IPS-18a (cell line): ENCODE measurements around the gene SMAD5.

ENCODE experiments used
- H3K27ac ChIP-seq: one replicate; pipeline ENCODE4 v1.5.1; 2013; ENCODE audit warnings: low read length
- H3K27me3 ChIP-seq: one replicate; pipeline ENCODE4 v1.6.1; 2013; ENCODE audit warnings: mild to moderate bottlenecking, low read length; ENCODE audit not compliant: control insufficient read depth, insufficient read depth
- H3K36me3 ChIP-seq: one replicate; pipeline ENCODE4 v1.6.1; 2013; ENCODE audit warnings: low read depth, low read length; ENCODE audit not compliant: control insufficient read depth
- H3K4me1 ChIP-seq: one replicate; pipeline ENCODE4 v1.6.1; 2013; ENCODE audit warnings: low read depth, low read length; ENCODE audit not compliant: control insufficient read depth
- H3K4me3 ChIP-seq: one replicate; pipeline ENCODE4 v1.5.1; 2013; ENCODE audit warnings: low read length
- H3K9ac ChIP-seq: one replicate; pipeline ENCODE4 v1.6.1; 2013; ENCODE audit warnings: mild to moderate bottlenecking, low read length, moderate library complexity
- H3K9me3 ChIP-seq: one replicate; pipeline ENCODE4 v1.6.1; 2013; ENCODE audit warnings: low read depth, low read length; ENCODE audit not compliant: control insufficient read depth

The SMAD5 gene

GRCh38 chr5:136162008-136162407 lies 29.4 kb downstream of the SMAD5 start:
- Histone ChIP-seq H3K4me1 (no peaks in the 10 kb centered on the region), H3K9ac (no peak overlapping the region), H3K27ac (no peak overlapping the region), H3K9me3 (no peaks in the 10 kb centered on the region), H3K27me3 (no peaks in the 10 kb centered on the region), H3K4me3 (no peak overlapping the region), H3K36me3 (peaks cover 42% of the 10 kb centered on the region)

- Histone ChIP-seq H3K4me3 (no peak overlapping the region), H3K9ac (no peak overlapping the region), H3K36me3 (peaks cover 48% of the 10 kb centered on the region), H3K27ac (no peak overlapping the region), H3K27me3 (no peaks in the 10 kb centered on the region), H3K4me1 (no peaks in the 10 kb centered on the region), H3K9me3 (no peaks in the 10 kb centered on the region)
Observed at GRCh38 chr5:136164226-136164625, 31.6 kb downstream of the SMAD5 start.

GRCh38 chr5:136166909-136167308 lies 34.3 kb downstream of the SMAD5 start:
- no peak overlapping the region for H3K27ac ChIP-seq
- H3K9ac ChIP-seq = no peak overlapping the region
- no peaks in the 10 kb centered on the region for H3K9me3 ChIP-seq
- H3K4me1 ChIP-seq = no peaks in the 10 kb centered on the region
- no peaks in the 10 kb centered on the region for H3K27me3 ChIP-seq
- peaks cover 38% of the 10 kb centered on the region for H3K36me3 ChIP-seq
- H3K4me3 ChIP-seq = no peak overlapping the region

- Histone ChIP-seq H3K4me1 (no peaks in the 10 kb centered on the region), H3K4me3 (no peak overlapping the region), H3K9ac (no peak overlapping the region), H3K27ac (no peak overlapping the region), H3K27me3 (no peaks in the 10 kb centered on the region), H3K9me3 (no peaks in the 10 kb centered on the region), H3K36me3 (peaks cover 30% of the 10 kb centered on the region)
Observed at GRCh38 chr5:136169218-136169617, 36.6 kb downstream of the SMAD5 start.

- H3K4me3 ChIP-seq = no peak overlapping the region
- H3K4me1 ChIP-seq = no peaks in the 10 kb centered on the region
- peaks cover 37% of the 10 kb centered on the region for H3K36me3 ChIP-seq
- H3K27ac ChIP-seq = no peak overlapping the region
- no peak overlapping the region for H3K9ac ChIP-seq
- no peaks in the 10 kb centered on the region for H3K27me3 ChIP-seq
- H3K9me3 ChIP-seq = no peaks in the 10 kb centered on the region
Observed at GRCh38 chr5:136174021-136174659, 41.5 kb downstream of the SMAD5 start.

- Histone ChIP-seq H3K27me3 (no peaks in the 10 kb centered on the region), H3K9me3 (no peaks in the 10 kb centered on the region), H3K9ac (no peak overlapping the region), H3K36me3 (peaks cover 17% of the 10 kb centered on the region), H3K27ac (no peak overlapping the region), H3K4me1 (no peaks in the 10 kb centered on the region), H3K4me3 (no peak overlapping the region)
Observed at GRCh38 chr5:136182618-136183017, 50.0 kb downstream of the SMAD5 start.

- Histone ChIP-seq H3K36me3 (no peaks in the 10 kb centered on the region), H3K4me1 (no peaks in the 10 kb centered on the region), H3K9ac (no peak overlapping the region), H3K27me3 (peaks cover 29% of the 10 kb centered on the region), H3K27ac (no peak overlapping the region), H3K4me3 (no peak overlapping the region), H3K9me3 (no peaks in the 10 kb centered on the region)
Observed at GRCh38 chr5:136185974-136186665, 53.5 kb downstream of the SMAD5 start.

GRCh38 chr5:136186796-136187195 lies 54.2 kb downstream of the SMAD5 start:
- Histone ChIP-seq H3K9me3 (no peaks in the 10 kb centered on the region), H3K4me1 (peaks cover 4% of the 10 kb centered on the region), H3K4me3 (no peak overlapping the region), H3K27me3 (peaks cover 36% of the 10 kb centered on the region), H3K36me3 (no peaks in the 10 kb centered on the region), H3K9ac (no peak overlapping the region), H3K27ac (no peak overlapping the region)

- Histone ChIP-seq H3K36me3 (no peaks in the 10 kb centered on the region), H3K9ac (no peak overlapping the region), H3K4me1 (peaks cover 8% of the 10 kb centered on the region), H3K9me3 (no peaks in the 10 kb centered on the region), H3K27me3 (peaks cover 57% of the 10 kb centered on the region), H3K27ac (no peak overlapping the region), H3K4me3 (no peak overlapping the region)
Observed at GRCh38 chr5:136188859-136189258, 56.2 kb downstream of the SMAD5 start.

- Histone ChIP-seq H3K36me3 (no peaks in the 10 kb centered on the region), H3K9ac (no peak overlapping the region), H3K9me3 (no peaks in the 10 kb centered on the region), H3K27ac (no peak overlapping the region), H3K4me3 (no peak overlapping the region), H3K4me1 (peaks cover 8% of the 10 kb centered on the region), H3K27me3 (peaks cover 70% of the 10 kb centered on the region)
Observed at GRCh38 chr5:136190091-136190720, 57.6 kb downstream of the SMAD5 start.

GRCh38 chr5:136190904-136191303 lies 58.3 kb downstream of the SMAD5 start:
- peaks cover 77% of the 10 kb centered on the region for H3K27me3 ChIP-seq
- H3K4me3 ChIP-seq = no peak overlapping the region
- no peaks in the 10 kb centered on the region for H3K36me3 ChIP-seq
- H3K9ac ChIP-seq = no peak overlapping the region
- peaks cover 8% of the 10 kb centered on the region for H3K4me1 ChIP-seq
- H3K9me3 ChIP-seq = no peaks in the 10 kb centered on the region
- no peak overlapping the region for H3K27ac ChIP-seq
